Measurements from ENCODE around the gene NDUFC2. TPM values are rescaled to one million over a fixed set of nuclear protein-coding genes. Genes with fewer than 3 reads are reported as not detected.
A peak's percentile ranks its signal among the peaks of the same experiment; 100 is the strongest.

The NDUFC2 gene
- total and polyA plus RNA-seq, 4 donors, result 55.7 to 190 (median 171) TPM

- DNase-seq (peak; percentile 79 to 89 (median 85)), ATAC-seq (ENCODE audit: insufficient read depth, low FRiP score) (peak; percentile 45)
- peaks cover 0 to 17% (median 5%) of the 10 kb centered on the region in 5 donors for H3K4me1 ChIP-seq (ENCODE audit: control insufficient read depth in 5 of 5, insufficient read depth in 5 of 5, low read length in 5 of 5)
- no peaks in the 10 kb centered on the region for H3K36me3 ChIP-seq (ENCODE audit: control insufficient read depth in 4 of 4, insufficient read depth in 4 of 4, low read length in 4 of 4)
- peak overlapping the region; percentile 53 to 63 for H3K27ac ChIP-seq (ENCODE audit: low read depth in 1 of 2, low read length in 1 of 2)
- no peak overlapping the region for H3K4me3 ChIP-seq
- no peaks in the 10 kb centered on the region for H3K27me3 ChIP-seq (ENCODE audit: control insufficient read depth in 3 of 3, insufficient read depth in 3 of 3, low read length in 2 of 3)
- H3K9ac ChIP-seq (ENCODE audit: insufficient read depth in 1 of 2, low read length in 2 of 2), result peak overlapping the region in 1 of 2 donors; percentile 63
- WGBS, 2 donors, result 21 to 22% methylated on average over 7 of the region's 7 CpGs
- no peaks in the 10 kb centered on the region for H3K9me3 ChIP-seq (ENCODE audit: control insufficient read depth in 4 of 4, insufficient read depth in 3 of 4, low read length in 3 of 4)
- TF ChIP-seq CTCF (IDR thresholded peaks at IDR 0.05; ENCODE audit: control extremely low read depth, extremely low read depth), result no peak
Observed at GRCh38 chr11:78039919-78040671, 39.6 kb downstream of the NDUFC2 start.

DNA sequence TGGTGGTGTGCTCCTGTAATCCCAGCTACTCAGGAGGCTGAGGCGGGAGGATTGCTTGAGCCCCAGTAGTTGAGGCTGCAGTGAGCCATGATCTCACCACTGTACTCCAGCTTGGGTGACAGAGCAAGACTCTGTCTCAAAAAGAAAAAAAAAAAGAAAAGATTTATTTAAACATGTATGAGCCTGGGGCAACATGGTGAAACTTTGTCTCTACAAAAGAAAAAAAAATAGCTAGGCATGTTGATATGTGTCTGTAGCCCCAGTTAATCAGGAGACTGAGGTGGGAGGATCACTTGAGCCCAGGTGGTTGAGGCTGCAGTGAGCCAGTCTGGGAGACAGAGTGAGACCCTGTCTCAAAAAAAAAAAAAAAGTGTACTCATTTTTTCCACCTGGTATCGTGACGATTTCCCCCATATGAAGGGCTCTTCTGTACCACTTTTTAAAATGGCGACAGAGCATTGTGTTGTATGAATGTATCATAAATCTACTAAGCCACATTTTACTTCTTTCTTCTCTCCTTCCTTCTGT lies 40.2 kb downstream of the NDUFC2 start:
- TF ChIP-seq CTCF (IDR thresholded peaks at IDR 0.05; ENCODE audit: control extremely low read depth, extremely low read depth), result no peak
- peak overlapping the region in 1 of 2 donors; percentile 63 for H3K9ac ChIP-seq (ENCODE audit: insufficient read depth in 1 of 2, low read length in 2 of 2)
- DNase-seq (no peak), ATAC-seq (ENCODE audit: insufficient read depth, low FRiP score) (no peak)
- no peaks in the 10 kb centered on the region for H3K27me3 ChIP-seq (ENCODE audit: control insufficient read depth in 3 of 3, insufficient read depth in 3 of 3, low read length in 2 of 3)
- 75 to 86% methylated on average over 4 of the region's 4 CpGs for WGBS, 2 donors
- no peaks in the 10 kb centered on the region for H3K9me3 ChIP-seq (ENCODE audit: control insufficient read depth in 4 of 4, insufficient read depth in 3 of 4, low read length in 3 of 4)
- H3K4me3 ChIP-seq, result no peak overlapping the region
- H3K27ac ChIP-seq (ENCODE audit: low read depth in 1 of 2, low read length in 1 of 2), result no peak overlapping the region
- peaks cover 0 to 14% (median 5%) of the 10 kb centered on the region in 5 donors for H3K4me1 ChIP-seq (ENCODE audit: control insufficient read depth in 5 of 5, insufficient read depth in 5 of 5, low read length in 5 of 5)
- H3K36me3 ChIP-seq (ENCODE audit: control insufficient read depth in 4 of 4, insufficient read depth in 4 of 4, low read length in 4 of 4), result no peaks in the 10 kb centered on the region

GRCh38 chr11:78038697-78039313 lies 40.9 kb downstream of the NDUFC2 start:
- H3K4me3 ChIP-seq, result no peak overlapping the region
- 77 to 87% methylated on average over 8 of the region's 8 CpGs for WGBS, 2 donors
- no peaks in the 10 kb centered on the region for H3K27me3 ChIP-seq (ENCODE audit: control insufficient read depth in 3 of 3, insufficient read depth in 3 of 3, low read length in 2 of 3)
- H3K4me1 ChIP-seq (ENCODE audit: control insufficient read depth in 5 of 5, insufficient read depth in 5 of 5, low read length in 5 of 5), result peaks cover 0 to 14% (median 5%) of the 10 kb centered on the region in 5 donors
- no peaks in the 10 kb centered on the region for H3K36me3 ChIP-seq (ENCODE audit: control insufficient read depth in 4 of 4, insufficient read depth in 4 of 4, low read length in 4 of 4)
- DNase-seq (peak; percentile 43 to 63 (median 44)), ATAC-seq (ENCODE audit: insufficient read depth, low FRiP score) (no peak)
- no peak overlapping the region for H3K9ac ChIP-seq (ENCODE audit: insufficient read depth in 1 of 2, low read length in 2 of 2)
- TF ChIP-seq CTCF (IDR thresholded peaks at IDR 0.05; ENCODE audit: control extremely low read depth, extremely low read depth), result no peak
- H3K9me3 ChIP-seq (ENCODE audit: control insufficient read depth in 4 of 4, insufficient read depth in 3 of 4, low read length in 3 of 4), result no peaks in the 10 kb centered on the region
- H3K27ac ChIP-seq (ENCODE audit: low read depth in 1 of 2, low read length in 1 of 2), result peak overlapping the region in 1 of 2 donors; percentile 27

Measured in lung (tissue), 12 donors.